HuH-7.5 (cell line): ENCODE data around the gene SEPTIN8.
A peak's percentile ranks its signal among the peaks of the same experiment; 100 is the strongest.

Source experiments
- DNase-seq: peaks from one replicate; pipeline ENCODE4 v3.0.0; 2011; ENCODE audit warnings: low spot score

Gene SEPTIN8

DNA sequence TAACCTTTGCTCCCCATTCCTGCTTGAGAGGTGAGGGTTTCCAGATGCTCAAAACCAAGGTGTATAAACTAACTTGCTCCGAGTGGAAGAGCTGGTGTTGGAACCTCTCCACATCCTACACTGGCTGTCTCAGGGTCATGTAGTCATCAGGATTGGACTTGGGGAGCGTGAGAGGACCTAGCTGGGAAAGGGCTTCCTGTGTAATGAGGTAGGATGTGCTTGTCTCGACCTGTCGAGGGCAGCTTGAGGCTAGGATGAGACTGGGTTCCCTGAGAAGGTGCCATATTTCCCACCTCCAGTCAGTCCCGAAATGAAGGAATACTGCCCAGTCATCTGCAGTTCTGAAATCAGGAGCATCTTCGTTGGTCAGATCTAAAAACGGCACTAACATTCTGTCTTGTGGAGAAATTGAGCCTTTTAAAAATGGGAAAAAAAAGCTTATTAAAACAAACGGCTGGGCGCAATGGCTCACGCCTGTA lies 28.5 kb downstream of the SEPTIN8 start:
- no peak for DNase-seq

DNA sequence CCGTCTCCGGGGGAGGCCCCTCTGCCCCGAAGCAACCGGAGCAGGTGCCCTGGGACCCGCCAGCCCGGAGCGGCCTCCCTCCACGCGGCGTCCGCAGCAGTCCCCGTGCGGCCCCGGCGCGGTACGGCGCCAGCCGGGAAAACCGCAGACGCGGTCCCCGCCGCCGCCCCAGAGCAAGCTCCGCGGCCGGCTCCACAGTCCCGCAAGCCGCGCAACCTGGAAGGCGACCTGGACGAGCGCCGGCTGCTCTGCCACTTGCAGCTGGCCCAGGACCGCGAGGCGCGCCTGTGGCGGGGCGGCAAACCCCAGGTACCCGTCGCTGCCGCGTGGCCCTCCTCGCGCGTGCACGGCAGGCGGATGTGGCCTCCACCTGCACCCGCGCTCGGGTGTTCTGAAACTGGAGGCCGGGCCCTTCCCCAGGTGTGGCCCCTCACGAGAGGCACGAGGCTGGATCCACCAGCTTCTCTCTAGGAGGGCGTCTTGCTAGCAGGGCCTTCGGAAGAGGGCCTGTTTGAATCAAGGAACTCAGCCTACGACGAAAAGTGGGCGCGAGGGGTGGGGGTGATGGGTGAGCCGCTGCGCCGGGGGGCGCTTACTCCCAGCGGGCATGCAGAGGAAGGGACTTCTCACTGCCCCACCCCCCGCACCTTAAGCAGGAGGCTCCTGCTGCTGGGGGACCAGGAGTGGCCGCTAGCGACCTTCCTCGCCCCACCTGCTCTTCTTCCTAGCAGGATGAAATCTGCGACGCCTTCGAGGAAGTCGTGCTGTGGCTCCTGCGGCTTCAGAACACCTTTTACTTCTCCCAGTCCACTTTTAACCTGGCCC lies 29.2 kb downstream of the SEPTIN8 start:
- DNase-seq, result no peak

DNA sequence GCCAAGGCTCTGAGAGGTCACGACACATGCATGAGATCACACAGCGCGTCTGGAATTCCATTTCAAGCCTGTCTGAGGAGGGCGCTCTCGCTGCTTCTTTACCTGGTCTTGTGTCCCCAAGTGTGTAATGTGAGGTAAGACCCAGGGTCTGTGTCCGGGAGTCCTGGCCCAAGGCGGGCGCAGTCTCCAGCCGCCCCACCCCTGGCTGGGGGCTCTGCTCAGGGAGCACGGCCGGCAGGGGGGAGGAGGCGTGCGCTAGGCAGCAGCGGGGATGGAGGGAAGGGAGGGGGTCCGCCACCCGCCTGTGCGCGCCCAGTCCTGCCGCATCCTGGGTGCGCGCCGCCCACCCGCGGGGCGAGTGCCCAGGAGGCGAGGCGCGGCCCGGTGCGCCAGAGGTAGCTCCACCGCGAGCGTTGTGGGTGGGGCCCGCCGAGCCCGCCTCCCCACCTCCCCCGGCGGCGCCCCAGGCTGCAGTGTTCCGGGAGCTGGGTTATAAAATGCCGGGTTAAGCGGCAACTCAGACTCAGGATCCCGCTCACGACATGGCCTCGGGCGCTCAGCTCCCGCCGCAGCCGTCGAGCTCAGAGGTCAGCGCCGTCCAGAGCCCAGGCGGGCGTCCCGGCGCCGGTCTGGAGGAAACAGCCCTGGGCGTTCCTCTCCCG lies 30.0 kb downstream of the SEPTIN8 start, which contains the start of gene CCNI2:
Gene CCNI2, plus strand, starts transcription at position 473 of the 662 bp plus-strand sequence. Its CDS starts 70 bp downstream, at position 543.
- peak; percentile 69 for DNase-seq

DNA sequence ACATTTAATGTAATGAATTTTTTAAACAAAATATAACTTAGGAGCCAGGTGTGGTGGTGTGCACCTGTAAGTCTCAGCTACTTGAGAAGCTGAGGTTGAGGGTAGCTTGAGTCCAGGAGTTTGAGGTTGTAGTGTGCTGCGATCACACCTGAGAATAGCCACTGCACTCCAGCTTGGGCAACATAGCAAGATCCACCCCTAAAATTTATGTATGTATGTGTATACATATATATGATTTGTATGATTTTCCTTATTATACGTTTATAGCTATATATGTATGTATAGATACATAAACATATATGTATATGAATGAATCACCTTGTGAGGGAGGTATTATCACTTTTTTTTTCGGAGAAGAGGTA lies 30.5 kb downstream of the SEPTIN8 start:
- no peak for DNase-seq

DNA sequence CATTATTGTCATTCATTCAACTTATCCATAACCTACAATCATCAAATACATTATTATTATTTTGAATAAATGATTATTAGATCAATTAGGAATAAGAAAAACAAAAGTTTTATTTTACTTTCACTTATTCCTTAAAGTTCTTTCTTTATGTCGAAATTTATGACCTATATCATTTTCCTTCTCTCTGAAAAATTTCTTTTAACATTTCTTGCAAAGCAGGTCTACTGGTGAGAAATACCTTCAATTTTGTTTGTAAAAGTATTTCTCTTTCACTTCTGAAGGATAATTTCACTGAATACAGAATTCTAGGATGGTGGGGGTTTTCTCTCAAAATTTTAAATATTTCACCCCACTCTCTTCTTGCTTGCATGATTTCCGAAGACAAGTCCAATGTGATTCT lies 32.4 kb downstream of the SEPTIN8 start:
- no peak for DNase-seq

DNA sequence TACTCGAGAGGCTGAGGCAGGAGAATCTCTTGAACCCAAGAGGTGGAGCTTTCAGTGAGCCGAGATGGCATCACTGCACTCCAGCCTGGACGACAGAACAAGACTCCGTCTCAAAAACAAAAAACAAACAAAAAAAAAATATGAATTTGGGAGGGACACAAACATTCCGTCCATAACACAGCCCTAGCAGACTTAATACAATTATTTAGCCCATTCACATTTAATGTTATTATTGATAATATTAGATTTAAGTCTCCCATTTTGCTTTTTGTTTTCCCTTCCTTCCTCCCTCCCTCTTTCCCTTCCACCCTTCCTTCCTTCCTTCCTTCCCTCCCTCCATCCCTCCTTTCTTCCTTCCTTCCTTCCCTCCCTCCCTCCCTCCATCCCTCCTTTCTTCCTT lies 34.4 kb downstream of the SEPTIN8 start:
- no peak for DNase-seq

DNA sequence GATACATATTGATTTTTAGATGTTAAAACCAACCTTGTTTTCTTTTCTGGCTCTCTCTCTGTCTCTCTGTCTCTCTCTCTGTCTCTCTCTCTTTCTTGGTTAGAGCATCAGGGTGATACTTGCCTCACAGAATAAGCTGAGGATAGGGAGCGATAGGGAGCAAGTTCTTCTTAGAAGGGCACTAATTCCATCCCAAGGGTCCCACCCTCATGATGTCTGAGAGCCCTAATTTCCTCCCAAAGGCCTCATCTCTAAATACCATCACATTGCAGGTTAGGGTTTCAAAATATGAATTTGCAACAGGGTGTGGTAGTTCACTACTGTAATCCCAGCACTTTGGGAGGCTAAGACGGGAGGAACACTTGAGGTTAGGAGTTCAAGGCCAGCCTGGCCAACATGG lies 34.9 kb downstream of the SEPTIN8 start:
- no peak for DNase-seq

DNA sequence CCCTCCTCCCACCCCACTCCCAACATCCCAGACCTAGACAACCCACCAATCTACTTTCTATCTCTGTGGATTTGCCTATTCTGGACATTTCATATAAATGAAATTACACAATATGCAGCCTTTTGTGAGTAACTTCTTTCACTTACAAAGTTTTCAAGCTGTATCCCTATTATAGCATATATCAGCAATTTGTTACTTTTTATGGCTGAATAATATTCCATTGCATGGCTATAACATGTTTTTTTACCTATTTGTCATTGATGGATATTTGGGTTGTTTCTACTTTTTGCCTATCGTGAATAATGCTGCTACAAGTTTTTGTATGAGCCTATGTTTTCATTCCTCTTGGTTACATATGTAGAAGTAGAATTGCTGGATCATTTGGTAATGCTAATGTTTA lies 37.8 kb downstream of the SEPTIN8 start:
- no peak for DNase-seq

DNA sequence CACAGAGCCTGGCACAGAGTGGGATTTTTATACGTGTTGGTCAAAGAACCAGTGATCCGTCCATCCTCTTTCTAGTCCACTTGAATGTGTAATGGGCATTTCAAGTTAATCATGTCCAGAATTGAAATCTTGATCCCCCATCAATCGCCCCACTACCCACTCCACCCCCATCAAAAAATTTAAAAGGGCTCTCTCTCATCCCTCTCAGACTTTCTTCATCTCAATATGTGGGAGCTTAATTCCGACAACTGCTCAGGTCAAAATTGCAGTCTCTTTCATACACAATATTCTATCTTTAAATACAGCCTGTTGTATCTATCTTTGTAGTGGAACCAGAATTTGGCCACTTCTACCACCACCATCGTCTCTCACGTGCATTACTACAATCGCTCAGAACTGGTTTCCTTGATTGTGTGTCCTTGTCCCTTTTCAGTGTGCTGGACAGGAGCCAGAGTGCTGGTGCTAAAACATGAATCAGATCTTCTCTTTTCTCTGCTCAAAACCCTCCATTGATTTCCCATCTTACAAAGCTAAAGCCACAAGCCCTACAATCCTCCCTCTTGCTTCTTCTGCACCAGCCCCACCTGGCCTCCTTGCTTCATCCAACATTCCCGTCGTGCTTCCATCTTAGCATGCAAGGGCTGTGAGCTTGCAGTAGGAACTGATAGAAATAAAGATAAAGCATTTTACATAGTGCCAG lies 38.9 kb downstream of the SEPTIN8 start:
- no peak for DNase-seq

DNA sequence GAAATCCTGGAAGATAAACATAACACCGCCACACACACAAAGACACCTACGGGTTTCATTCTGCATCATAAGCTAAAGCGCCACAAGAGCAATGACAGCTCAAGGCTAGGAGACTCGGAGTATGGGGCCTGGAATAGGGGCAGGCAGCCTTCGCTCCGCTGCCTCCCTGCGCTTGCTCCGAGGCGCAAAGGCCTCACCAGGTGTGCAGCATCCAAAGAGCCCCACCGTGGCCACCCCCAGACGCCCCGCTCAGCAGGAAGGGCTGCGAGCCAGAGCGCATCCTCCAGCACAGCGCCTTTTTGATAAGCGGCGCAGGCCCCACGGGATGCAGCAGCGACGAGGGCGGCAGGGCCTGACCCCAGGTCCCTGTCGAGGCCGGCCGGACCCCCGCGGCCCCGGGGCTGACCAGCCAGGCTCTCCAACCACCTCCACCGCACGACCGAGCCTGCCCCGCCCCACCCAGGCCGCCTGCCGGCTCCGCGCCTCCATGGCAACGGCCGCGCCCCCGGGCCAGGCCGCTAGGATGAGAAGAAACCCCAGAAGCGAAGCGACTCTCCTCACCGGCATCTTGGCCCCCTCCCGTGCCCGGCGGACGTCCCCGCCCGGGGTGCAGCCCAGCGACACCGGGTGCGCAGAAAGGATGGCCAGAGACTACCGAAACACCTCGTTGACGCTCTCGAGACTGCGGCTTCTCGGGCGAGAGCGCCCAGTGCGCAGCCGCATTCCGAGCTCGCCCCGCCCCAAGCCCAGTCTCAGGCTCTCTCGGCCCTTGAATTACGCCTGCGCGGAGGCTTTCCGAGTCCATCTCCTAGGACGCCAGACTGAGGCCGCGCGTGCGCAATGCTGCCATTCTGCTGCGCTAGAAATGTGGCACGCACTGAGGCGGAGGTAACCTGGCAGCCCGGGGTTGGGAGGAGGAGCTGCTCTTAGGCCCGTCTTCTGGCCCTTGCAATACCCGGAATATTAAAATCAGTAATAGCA lies 39.9 kb downstream of the SEPTIN8 start, which contains the start of gene KIF3A:
Gene KIF3A, minus strand, starts transcription at position 694 of the 981 bp plus-strand sequence. Its CDS starts 127 bp downstream, at position 567.
- peak; percentile 96 for DNase-seq

DNA sequence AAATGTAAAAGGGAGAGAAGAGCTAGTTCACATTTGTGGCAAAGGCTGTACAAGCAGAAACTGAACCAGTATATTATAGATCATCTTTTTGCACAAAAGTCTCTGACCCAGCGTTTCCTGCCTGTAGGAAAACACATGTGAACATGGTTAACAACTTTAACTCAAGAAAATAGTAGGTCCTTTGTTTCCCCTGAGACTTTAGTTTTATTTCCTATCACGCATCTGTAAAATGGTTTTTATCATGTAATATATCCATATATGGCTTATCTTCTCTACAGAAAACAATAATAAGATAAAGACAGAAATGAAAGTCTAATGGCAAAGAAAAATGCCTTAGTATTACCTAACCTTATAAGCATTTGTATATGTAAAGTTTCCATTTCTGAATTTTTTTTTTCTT lies 42.4 kb downstream of the SEPTIN8 start:
- DNase-seq, result no peak

DNA sequence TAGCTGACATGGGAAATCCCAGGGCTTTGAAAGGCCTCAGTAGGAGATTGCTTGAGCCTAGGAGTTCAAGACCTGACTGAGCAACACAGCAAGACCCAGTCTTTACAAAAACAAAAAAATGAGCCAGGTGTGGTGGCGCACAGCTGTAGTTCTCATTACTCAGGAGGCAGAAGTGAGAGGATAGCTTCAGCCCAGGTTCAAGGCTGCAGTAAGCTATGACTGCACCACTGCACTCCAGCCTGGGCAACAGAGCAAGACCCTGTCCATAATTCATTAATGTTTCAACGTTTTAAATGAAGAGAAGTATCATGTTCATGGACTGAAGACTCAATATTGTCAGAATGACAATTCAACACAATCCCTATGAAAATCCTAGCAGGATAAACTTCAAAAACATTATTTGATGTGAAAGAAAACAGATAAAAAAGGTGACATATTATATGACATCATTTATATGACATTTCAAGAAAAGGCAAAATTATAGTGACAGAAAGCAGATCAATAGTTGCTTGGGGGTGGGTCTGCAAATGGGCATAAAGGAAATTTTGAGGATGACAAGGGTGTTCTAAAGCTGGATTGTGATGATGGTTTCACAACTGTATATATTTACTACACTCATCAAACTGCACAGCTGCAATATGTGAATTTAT lies 43.4 kb downstream of the SEPTIN8 start:
- DNase-seq, result no peak

DNA sequence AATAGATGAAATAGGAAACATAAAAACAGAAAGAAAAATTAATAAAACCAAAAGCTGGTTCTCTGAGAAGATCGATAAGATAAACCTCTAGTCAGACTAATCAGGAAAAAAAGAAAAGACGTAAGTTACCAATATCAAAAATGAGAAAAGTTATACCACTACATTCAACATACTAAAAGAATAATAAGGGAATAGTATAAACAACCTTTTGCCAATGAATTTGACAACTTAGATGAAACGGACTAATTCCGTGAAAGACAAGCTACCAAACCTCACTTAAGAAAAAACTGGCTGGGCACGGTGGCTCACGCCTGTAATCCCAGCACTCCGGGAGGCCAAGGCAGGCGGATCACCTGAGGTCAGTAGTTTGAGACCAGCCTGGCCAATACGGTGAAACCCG lies 47.1 kb downstream of the SEPTIN8 start:
- DNase-seq, result no peak

DNA sequence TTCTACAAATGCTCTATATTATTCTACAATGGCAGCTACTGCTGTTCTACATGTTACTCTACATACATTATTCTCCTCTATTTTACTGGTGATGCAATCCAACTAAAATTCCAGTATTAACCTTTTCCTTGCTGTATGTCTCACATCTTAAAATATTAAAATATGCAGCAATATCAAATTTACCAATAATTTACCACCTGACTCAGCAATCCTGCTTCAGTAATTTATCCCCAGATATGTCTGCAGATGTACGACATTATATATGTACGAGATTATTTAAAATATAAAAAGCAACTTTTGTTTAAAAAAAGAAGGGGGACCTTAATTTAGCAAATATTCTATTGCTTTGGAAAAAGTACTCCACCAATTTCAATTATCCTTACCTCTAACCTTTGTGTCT lies 51.3 kb downstream of the SEPTIN8 start:
- no peak for DNase-seq

DNA sequence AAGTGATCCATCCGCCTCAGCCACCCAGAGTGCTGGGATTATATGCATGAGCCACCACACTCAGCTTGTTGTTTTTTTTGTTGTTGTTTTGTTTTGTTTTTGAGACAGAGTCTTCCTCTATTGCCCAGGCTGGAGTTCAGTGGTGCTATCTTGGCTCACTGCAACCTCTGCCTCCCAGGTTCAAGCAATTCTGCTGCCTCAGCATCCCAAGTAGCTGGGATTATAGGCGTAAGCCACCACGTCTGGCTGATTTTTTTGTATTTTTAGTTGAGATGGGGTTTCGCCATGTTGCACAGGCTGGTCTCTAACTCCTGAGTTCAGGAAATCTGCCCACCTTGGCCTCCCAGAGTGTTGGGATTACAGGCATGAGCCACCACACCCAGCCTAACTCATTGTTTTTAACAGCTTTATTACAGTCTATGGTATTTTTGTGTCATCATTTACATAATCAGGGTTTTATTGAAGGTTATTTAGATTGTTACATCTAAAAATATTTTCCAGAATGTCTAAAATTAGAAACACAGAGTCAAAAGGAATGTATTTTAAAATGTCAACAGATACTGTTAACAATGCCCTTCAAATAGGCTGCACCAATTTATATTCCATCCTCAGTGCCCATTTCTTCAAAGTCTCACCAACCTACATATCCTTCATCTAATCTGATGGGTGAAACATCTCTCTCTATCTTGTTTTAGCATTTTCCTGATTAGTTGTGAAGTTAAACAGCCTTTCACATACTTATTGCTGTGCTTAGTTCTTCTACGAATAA lies 58.3 kb downstream of the SEPTIN8 start:
- no peak for DNase-seq

DNA sequence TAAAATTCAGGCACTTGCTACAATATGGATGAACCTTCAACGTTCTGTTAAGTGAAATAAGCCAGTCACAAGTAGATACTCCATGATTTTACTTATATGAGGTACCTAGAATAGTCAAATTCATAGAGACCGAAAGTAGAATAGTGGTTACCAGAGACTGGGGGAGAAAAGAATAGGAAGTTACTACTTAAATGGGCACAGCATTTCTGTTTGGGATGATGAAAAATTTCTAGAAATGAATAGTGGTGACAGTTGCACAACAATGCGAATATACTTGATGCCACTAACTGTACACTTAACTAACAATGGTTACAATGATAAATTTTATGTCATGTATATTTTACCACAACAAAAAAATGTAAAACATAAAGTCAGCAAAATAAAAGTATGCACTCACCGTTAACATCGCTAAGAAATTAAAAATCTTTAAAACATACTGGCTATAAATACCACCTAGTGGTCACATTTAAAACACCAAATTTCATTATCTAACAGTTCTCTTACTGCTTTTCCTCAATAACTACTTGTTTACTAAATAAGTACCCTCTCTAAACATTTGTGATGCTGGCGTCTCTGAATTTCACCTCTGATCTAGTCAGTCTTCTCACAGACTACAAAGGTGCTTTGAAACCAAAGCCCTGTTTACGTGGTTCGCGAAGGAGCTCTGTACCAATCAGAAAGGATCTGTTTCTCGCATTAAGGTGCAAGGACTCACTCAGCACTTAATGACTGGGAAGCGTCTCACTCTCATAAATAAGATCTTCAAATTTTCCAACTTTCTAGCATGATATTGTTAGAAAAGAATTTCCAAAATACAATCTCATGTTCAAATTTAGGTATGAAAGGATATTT lies 62.4 kb downstream of the SEPTIN8 start:
- no peak for DNase-seq

DNA sequence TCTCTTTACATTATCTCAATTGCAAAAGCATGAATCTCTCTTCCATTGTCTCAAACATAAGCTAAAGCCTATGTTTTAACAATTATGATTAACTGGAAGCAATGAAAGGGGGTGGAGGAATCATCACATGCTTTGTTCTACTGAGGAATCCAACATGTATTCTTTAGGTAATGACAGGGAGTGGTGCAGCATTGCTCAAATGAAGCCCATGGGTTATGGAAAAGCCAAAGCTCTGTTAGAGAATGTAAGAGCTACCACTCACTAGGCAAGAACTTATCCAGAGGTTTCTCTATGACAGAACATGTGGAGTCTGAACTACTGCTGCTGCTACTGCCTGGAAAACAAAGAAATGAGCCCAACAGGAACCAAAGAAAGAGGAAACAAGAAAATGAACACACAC lies 68.4 kb downstream of the SEPTIN8 start:
- DNase-seq, result no peak

DNA sequence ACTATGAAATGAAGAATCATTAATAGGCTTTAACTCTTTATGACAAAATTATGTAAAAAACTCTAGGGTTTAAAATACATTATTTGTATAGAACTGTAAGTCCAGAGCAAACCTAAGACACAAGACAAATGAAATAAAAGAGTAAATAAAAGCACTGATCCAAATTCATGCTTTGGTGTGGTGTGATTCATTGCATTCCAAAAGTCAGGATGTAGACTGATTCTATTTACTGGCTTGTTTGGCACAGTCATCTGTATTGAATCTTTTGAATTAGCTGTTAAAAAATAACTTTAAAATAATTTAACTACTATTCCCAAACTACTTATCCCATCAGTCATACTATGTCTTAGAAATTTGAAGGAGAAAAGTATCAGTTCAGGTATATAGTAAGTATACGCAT lies 72.2 kb downstream of the SEPTIN8 start:
- no peak for DNase-seq
